PFSK-1 (cell line): Measurements from ENCODE around the gene SLC9A1.

ENCODE experiments used
- POLR2AphosphoS5 ChIP-seq: IDR thresholded peaks from 2 replicates; pipeline ENCODE4 v1.6.1; 2012; ENCODE audit warnings: low read depth, mild to moderate bottlenecking, control low read depth, low read length, moderate library complexity
- REST ChIP-seq, 2 experiments: IDR thresholded peaks; 2 replicates each; pipeline versions ENCODE4 v1.6.1 to v1.8.0; 2011 to 2012; ENCODE audit warnings: low read depth in 2 of 2, low read length in 2 of 2, control low read depth in 1 of 2, inconsistent platforms in 1 of 2, mild to moderate bottlenecking in 1 of 2, moderate library complexity in 1 of 2; ENCODE audit not compliant: insufficient read depth in 1 of 2
- TAF1 ChIP-seq: IDR thresholded peaks from 2 replicates; pipeline ENCODE4 v1.6.1; 2012; ENCODE audit warnings: low read length, control low read depth, borderline replicate concordance; ENCODE audit not compliant: insufficient read depth

DNA sequence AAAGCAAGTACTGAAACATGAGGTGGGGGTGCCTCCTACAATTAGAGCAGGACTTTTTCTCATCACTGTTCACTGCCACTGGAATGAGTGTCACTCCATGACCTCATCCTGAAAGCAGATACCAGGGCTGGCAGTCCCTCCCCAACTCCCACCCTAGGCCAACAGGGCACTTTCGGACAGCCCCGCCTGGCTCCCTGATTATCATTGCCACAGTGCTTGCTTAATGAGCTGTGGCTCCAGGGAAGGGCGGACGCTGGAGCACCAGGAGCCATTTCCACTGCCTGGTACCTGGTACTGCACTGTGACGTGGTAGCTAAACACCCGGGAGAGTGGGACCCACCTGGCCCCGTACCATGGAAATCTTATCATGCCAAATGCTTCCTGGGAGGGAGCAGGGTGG, 22.3 kb downstream of the SLC9A1 start:
- no peak for TF ChIP-seq POLR2AphosphoS5
- TF ChIP-seq TAF1: no peak
- TF ChIP-seq REST (IDR thresholded peaks at IDR 0.05; ENCODE audit: insufficient read depth in 1 of 2, low read depth in 2 of 2, low read length in 2 of 2): no peak
